Fibroblast of peridontal ligament (primary cell): Measurements from ENCODE around the gene SLC35E3.
"Not testable (repeated sequence)": the region's sequence is repeated elsewhere in the genome, so short reads cannot be mapped to it uniquely, and the experiment has no call there.

Experiments used
- DNase-seq: peaks from one replicate; pipeline ENCODE4 v3.0.0-alpha.2; 2010; ENCODE audit errors: extremely low read depth

Gene SLC35E3

DNA sequence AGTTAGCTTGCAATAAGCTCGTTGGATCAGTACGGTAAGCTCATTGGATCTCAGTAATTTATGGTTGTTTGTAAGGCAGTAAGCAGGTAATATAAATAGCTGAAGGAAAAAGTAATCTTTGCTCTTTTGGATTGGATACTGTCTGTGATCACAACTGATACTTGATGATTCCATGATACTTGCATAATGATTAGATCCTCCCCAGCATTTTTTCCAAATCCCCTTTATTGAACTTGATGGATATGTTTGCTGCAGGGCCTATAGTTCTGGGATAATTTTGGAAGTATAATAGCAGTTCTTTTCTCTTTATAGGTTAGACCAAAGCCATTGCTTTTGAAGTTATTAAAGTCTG, 67.2 kb downstream of the SLC35E3 start:
- no peak for DNase-seq

DNA sequence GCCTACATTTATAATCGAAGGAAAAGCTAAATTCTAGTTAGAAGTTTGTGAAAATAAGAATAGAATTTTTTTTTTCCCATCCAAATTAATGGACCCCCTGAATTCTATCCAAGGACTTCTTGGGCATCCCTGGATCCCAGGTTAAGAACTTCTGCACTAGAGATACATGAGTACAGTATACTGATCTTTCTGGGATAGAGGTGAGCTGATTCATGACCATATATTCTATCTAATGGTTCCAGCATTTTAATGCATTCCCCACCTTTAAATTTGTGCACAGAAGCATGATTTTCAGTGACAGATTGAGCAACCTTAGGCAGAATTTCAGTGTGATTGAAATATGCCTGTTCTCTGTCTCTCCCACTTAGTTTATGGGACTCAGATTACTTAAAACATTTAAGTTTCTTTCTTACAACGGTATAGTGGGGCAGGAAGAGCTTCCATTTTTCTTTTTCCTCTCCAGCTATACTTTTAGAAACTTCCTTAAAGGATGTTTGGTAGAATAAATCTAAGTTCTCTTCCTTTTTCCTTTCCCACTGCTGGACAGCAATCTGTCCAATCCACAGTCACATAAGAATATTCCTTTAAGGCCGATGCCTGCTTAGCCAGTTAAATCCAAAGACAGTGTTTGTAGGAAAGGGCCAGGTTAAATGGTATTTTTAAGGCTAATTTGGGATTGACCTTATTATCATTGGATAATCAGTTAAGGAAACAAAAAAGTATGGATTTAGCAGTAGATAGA, 68.7 kb downstream of the SLC35E3 start:
- no peak for DNase-seq

DNA sequence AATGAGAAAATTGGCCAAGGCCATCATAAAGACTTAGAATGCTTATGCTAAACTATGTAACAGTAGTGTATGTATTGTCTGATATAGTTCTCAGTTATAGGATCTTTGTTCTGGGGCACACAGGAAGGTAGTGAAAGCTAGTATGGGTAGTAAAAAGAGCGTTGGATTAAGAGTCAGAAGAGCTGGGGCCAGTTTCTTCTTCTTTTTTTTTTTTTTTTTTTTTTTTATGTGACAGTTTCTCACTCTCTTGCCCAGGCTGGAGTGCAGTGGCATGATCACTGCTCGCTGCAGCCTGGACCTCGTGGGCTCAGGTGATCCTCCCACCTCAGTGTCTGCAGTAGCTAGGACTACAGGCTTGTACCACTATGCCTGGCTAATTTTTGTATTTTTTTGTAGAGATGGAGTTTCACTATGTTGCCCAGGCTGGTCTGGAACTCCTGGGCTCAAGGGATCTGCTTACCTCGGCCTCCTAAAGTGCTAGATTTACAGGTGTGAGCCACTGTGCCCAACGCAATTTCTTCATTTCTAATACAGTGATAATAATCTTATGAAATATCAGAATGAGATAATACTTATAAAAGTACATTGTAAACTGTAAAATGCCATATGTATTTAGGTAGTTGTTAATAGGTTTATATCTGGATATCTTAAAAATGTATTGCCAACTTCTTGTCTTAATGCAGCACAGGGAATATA, 69.4 kb downstream of the SLC35E3 start:
- DNase-seq: no peak

DNA sequence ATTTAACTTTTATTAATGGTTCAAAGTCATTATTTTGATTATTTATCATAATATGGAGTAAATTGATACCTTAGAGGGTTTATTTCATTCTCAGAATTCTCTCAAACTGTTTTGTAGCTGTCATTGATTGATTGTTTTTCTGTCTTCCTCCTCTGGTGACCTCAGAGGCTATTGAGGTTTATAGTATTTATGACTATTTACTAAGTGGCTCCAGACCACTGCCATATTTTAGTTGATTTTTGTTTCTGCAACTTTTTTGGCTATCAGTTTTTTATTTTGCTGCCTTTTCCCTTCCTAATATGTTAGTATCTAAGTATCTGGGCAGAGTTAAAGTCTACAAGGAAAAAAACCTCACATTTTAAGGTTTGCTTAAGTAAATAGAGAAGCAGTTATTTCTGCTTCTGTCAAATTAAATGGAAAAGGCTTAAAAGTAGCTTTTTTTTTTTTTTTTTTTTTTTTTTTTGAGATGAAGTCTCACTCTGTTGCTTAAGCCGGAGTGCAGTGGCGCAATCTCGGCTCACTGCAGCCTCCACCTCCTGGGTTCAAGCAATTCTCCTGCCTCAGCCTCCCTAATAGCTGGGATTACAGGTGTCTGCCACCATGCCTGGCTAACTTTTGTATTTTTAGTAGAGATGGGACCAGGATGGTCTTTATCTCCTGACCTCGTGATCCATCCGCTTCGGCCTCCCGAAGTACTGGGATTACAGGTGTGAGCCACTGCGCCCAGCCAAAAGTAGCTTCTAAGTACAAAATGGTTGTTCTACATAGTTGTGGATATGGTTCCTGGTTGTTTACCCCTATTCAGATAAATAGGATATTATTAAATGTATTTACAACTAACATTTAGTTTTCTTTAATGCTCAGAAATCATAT, 70.2 kb downstream of the SLC35E3 start:
- no peak for DNase-seq

DNA sequence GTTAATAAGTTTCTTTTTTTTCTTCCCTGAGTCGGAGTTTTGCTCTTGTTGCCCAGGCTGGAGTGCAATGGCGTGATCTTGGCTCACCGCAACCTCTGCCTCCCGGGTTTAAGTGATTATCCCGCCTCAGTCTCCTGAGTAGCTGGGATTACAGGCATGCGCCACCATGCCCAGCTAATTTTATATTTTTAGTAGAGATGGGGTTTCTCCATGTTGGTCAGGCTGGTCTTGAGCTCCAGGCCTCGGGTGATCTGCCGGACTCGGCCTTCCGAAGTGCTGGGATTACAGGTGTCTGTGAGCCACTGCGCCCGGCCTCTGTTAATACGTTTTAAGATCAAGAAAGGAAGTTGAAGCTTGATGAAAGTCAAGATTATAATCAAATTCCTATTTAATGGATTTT, 73.5 kb downstream of the SLC35E3 start:
- not testable (repeated sequence) for DNase-seq

DNA sequence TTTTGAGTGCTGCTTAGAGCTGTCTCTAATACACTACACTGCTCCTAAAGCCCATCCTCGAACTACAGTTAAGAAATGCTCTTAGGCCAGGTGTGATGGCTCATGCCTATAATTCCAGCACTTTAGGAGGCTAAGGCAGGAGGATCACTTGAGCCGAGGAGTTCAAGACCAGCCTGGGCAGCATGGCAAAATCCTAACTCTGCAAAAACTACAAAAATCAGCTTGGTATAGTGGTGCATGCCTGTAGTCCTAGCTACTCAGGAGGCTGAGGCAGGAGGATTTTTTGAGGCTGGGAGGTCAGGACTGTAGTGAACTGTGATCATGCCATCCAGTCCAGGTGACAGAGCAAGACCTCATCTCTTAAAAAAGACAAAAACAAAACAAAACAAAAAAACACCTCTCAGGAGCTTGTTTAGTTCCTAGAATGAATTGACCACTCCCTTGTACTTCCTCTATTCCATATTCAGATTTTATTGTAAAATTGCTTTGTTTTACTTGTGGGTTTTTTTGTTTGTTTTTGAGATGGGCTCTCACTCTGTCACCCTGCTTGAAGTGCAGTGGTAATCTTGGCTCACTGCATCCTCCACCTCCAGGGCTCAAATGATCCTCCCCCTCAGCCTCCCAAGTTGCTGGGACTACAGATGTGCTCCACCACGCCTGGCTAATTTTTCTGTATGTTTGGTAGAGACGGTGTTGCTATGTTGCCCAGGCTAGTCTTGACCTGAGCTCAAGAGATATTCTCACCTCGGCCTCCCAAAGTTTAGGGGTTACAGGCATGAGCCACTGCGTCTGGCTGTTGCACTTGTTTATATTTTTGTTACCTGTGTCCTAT, 75.6 kb downstream of the SLC35E3 start:
- DNase-seq: no peak

DNA sequence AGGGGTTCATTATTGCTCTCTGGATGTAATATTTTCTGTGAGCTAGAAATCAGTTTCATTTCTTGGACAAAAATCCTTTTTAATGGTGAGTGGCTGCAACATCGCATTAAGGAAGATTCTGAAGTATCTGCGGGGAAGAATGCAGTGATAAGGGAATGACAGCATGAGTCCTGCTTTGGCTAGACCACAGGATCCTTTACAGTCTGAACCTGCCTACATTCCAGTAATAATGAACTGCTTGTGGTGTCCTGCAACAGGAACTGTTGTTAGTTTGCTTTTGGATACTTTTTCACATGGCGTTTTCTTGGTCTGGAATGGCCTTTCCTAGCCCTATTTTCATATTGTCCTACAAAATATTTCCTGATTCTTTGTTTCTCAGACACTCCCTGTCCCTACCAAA, 77.7 kb downstream of the SLC35E3 start:
- no peak for DNase-seq

DNA sequence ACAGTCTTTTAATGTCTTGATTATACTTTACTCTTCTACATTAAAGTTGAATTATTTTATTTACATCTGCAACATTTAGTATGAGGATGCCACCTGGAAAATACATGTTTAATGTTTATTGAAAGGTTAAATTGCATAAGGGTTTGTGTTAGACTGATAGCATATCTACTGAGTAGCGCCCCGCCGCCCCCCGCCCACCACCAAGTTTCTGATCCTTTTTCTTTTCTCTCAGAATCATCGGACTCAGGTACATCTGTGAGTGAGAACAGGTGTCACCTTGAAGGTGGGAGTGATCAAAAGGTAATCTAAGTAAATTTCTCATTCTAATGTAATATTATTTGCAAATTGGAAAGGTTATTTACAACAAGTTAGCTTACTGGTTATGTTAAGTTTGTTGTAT, 78.2 kb downstream of the SLC35E3 start:
- no peak for DNase-seq

DNA sequence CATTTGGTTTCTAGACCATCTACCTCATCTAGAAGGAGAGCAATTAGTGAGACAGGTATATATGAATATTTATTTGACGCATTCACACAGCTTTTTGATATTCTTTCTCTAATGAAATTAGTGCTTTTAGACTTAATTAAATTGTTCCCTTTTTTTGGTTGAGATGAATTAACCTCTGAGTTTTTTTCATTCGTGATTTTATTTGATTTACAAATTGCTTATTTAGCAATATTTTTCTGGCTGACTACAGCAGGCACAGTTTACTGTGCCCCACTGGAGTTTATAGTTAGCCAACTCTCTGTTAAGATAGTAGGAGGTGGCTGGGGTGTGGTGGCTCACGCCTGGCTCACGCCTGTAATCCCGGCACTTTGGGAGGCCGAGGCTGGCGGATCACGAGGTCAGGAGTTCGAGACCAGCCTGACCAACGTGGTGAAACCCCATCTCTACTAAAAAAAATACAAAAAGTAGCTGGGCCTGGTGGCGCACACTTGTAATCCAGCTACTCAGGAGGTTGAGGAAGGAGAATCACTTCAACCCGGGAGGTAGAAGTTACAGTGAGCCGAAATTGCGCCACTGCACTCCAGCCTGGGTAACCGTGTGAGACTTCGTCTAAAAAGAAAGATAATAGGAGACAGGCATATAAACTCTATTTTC, 78.7 kb downstream of the SLC35E3 start:
- DNase-seq: no peak

DNA sequence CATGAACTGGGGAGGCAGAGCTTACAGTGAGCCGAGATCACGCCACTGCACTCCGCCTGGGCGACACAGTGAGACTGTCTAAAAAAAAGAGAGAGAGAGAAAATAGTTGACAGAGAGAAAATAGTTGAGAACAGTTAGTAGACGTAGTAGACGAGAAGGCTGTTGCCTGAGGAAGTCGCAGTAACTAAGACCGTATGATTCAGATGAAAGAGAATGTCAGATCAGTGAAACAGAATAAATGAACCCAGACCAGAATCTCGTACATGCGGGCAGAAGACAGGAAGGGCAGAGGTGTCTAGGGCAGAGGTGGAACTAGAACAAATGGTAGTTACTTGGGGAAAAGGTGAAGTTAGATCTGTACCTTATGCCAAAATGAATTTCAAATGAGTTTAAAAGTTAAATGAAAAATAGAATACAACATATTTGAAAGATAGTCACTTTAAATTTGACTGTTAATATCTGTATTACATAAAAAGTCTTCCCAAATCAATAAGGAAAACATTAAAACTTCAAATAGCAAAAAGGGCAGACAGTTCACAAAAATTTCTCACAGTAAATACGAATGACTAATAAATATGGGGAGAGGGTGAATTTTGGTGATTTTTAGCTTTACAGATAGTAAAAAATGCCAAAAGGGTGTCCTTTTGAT, 79.7 kb downstream of the SLC35E3 start:
- no peak for DNase-seq

DNA sequence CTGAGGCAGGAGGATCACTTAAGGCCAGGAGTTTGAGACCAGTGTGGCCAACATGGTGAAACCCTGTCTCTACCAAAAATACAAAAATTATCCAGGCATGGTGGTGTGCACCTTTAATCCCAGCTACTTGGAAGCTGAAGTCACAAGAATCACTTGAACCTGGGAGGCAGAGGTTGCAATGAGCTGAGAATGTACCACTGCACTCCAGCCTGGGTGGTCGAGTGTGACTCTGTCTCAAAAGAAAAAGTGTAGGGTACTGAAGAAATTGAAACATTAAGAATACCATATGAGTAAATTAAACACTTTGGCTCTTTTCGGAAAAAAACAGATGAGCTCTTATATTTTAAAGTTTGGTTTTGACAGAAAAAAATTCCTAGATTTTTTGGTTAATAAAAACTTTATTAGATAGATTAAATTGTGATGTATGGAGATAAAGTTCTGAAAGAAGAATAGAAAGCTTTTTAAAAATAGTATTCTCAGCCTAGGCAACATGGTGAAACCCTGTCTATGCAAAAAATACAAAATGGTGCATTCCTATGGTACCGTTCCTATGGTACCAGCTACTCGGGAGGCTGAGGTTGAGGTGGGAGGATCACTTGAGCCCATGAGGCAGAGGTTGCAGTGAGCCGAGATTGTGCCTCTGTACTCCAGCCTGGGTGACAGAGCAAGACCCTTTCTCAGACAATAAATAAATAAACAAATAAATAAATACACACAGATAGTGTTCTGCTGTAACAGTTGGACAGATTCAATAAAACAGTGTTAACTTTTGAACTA, 82.1 kb downstream of the SLC35E3 start:
- DNase-seq: no peak

DNA sequence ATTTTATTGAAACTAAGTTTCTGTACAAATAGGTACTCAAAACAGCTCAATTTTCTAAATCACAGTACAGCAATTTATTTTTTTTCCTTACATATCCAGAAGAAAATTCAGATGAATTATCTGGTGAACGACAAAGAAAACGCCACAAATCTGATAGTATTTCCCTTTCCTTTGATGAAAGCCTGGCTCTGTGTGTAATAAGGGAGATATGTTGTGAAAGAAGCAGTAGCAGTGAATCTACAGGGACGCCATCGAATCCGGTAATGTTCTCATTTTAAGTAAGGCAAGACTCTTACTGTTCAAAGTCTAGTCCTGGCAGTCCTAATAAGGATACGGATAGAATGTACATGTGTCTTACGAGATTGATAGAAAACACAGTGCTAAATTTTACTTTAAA, 82.7 kb downstream of the SLC35E3 start:
- no peak for DNase-seq
